HG03558 (cell line): Measurements from ENCODE around the gene ITPRID1.

Source experiments
- ATAC-seq: cut with Tn5 transposase; IDR thresholded peaks from one replicate; pipeline ENCODE4 v1.9.1; 2021; ENCODE audit warnings: moderate number of reproducible peaks; ENCODE audit not compliant: unreplicated experiment; ENCODE audit errors: extremely low read depth

Gene ITPRID1

GRCh38 chr7:31688996-31689395 is 175.1 kb downstream of the ITPRID1 start:
- ATAC-seq: peak; percentile 2

- no peak for ATAC-seq
Measured at GRCh38 chr7:31690935-31691334, 177.0 kb downstream of the ITPRID1 start.

- ATAC-seq: no peak
Measured at GRCh38 chr7:31692451-31692850, 178.6 kb downstream of the ITPRID1 start.

GRCh38 chr7:31692871-31693270 is 179.0 kb downstream of the ITPRID1 start:
- ATAC-seq: no peak

- no peak for ATAC-seq
Measured at GRCh38 chr7:31695859-31696614, 182.1 kb downstream of the ITPRID1 start.

GRCh38 chr7:31699050-31699449 is 185.2 kb downstream of the ITPRID1 start:
- no peak for ATAC-seq

GRCh38 chr7:31702354-31702753 is 188.5 kb downstream of the ITPRID1 start:
- ATAC-seq: no peak

GRCh38 chr7:31705377-31705776 is 191.5 kb downstream of the ITPRID1 start:
- no peak for ATAC-seq

GRCh38 chr7:31707089-31707488 is 193.2 kb downstream of the ITPRID1 start:
- ATAC-seq: no peak
